Nephron (organoid): ENCODE results near the gene CDHR1.

ENCODE experiments used
- H3K27ac Mint-ChIP-seq, 3 experiments: 2 replicates each; pipeline ENCODE4 v1.8.0; 2020; ENCODE audit warnings: mixed read lengths in 3 of 3, mild to moderate bottlenecking in 2 of 3, moderate library complexity in 1 of 3
- H3K27me3 Mint-ChIP-seq: 2 replicates; pipeline ENCODE4 v1.8.0; 2021; ENCODE audit warnings: low read depth, mild to moderate bottlenecking, moderate library complexity, mixed read lengths
- H3K36me3 Mint-ChIP-seq: 2 replicates; pipeline ENCODE4 v1.8.0; 2020; ENCODE audit warnings: low read depth, mixed read lengths
- H3K4me1 Mint-ChIP-seq: 2 replicates; pipeline ENCODE4 v1.8.0; 2020; ENCODE audit warnings: mixed read lengths
- H3K4me3 Mint-ChIP-seq, 3 experiments: 2 replicates each; pipeline ENCODE4 v1.8.0; 2020; ENCODE audit warnings: mild to moderate bottlenecking in 3 of 3, mixed read lengths in 3 of 3, moderate library complexity in 2 of 3
- H3K9me3 Mint-ChIP-seq: 2 replicates; pipeline ENCODE4 v1.8.0; 2020; ENCODE audit warnings: mixed read lengths
- TF ChIP-seq, protein P1 (sequence below), 3 experiments: fragments of 200-600 bp; sonication (generic); IDR thresholded peaks; one replicate each; pipeline ENCODE4 v1.5.0; 2021; ENCODE audit warnings: antibody characterized with exemption in 3 of 3; ENCODE audit not compliant: unreplicated experiment in 3 of 3

Gene CDHR1

DNA sequence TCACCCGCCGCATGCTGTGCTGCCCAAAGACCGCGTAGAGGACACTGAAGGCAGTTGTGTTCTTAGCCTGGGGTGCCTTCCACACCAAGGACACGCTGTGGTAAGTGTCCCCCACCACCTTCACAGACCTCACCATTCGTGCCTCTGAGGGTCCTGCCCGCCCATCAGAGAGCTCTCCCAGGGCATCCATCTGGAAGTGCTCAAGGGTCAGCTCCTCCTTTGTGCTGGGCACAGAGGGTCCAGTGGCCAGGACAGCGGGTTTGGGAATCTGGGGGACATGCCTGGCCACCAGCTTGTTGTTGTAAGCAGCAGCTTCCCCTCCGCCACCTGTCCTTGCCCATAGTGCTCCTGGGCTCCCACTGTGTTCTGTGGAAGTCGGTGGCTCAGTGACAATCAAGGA is 38.0 kb downstream of the CDHR1 start:
- Mint-ChIP-seq H3K27ac (no peak overlapping the region), H3K4me3 (no peak overlapping the region), H3K36me3 (no peaks in the 10 kb centered on the region), H3K4me1 (no peaks in the 10 kb centered on the region), H3K27me3 (peaks cover 27% of the 10 kb centered on the region), H3K9me3 (no peaks in the 10 kb centered on the region)
- TF ChIP-seq, protein P1, sequence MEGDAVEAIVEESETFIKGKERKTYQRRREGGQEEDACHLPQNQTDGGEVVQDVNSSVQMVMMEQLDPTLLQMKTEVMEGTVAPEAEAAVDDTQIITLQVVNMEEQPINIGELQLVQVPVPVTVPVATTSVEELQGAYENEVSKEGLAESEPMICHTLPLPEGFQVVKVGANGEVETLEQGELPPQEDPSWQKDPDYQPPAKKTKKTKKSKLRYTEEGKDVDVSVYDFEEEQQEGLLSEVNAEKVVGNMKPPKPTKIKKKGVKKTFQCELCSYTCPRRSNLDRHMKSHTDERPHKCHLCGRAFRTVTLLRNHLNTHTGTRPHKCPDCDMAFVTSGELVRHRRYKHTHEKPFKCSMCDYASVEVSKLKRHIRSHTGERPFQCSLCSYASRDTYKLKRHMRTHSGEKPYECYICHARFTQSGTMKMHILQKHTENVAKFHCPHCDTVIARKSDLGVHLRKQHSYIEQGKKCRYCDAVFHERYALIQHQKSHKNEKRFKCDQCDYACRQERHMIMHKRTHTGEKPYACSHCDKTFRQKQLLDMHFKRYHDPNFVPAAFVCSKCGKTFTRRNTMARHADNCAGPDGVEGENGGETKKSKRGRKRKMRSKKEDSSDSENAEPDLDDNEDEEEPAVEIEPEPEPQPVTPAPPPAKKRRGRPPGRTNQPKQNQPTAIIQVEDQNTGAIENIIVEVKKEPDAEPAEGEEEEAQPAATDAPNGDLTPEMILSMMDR (IDR thresholded peaks at IDR 0.05; ENCODE audit: unreplicated experiment in 3 of 3), result no peak

DNA sequence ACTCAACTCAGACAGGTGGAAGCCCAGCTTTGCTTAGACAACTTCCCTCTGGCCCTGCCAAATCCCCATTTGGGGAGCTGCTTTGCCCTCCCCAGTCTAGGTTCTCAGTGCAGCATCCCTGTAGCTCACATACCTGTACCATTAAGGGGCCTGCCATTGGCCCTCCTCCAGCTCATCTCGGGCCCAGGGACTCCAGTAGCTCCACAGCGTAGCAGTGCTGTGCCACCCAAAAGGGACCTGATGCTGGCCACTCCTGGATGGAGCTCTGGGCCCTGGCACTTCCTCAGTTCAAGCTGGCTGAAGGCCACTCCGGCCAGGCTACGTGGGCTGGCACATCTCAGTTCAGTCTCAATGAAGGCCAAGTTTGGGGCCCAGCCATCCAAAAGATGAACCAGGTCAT is 39.6 kb downstream of the CDHR1 start:
- Mint-ChIP-seq H3K4me1 (no peaks in the 10 kb centered on the region), H3K27ac (no peak overlapping the region), H3K4me3 (no peak overlapping the region), H3K9me3 (no peaks in the 10 kb centered on the region), H3K36me3 (no peaks in the 10 kb centered on the region), H3K27me3 (peaks cover 23% of the 10 kb centered on the region)
- TF ChIP-seq, protein P1 (IDR thresholded peaks at IDR 0.05; ENCODE audit: unreplicated experiment in 3 of 3), result no peak

DNA sequence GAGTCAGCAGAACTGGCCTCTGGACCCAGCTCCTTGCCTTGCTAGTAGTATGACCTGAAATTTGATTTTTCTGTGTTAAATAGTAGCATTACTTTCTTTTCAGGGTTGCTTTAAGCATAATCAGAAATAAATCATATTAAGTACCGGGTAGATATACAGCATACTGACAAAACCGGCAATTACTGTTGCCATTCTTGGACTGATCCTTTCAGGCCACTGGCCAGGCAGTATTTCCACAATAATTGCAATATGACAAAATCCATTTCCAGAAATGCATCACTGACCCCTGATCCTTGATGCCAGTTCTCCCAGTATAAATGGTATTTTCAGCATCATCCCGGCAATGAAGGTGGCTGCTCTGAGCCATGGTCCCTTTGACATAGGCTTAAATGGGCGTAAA is 40.1 kb downstream of the CDHR1 start:
- TF ChIP-seq, protein P1 (IDR thresholded peaks at IDR 0.05; ENCODE audit: unreplicated experiment in 3 of 3), result no peak
- H3K36me3 Mint-ChIP-seq, result no peaks in the 10 kb centered on the region
- H3K4me1 Mint-ChIP-seq, result no peaks in the 10 kb centered on the region
- H3K27me3 Mint-ChIP-seq, result peaks cover 23% of the 10 kb centered on the region
- H3K9me3 Mint-ChIP-seq, result no peaks in the 10 kb centered on the region
- H3K27ac Mint-ChIP-seq, result no peak overlapping the region
- no peak overlapping the region for H3K4me3 Mint-ChIP-seq

DNA sequence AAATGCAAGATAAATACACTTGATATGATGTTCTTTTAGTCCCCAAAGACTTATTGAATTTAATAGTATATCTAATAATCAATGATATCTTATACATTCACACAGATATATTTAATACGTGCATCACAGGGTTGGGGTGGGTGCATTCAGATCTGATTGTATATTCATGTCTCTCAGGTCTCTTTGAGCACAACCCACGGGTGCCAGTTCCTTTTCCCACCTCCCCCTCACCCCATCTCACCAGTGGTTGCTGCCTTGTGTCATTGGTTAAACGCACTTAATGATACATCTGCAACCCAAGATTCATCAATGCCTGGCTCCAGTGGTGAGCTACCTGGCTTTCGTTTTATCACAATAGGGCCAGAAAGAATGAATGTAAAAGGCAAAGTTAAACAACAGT is 40.8 kb downstream of the CDHR1 start:
- H3K4me1 Mint-ChIP-seq, result no peaks in the 10 kb centered on the region
- H3K36me3 Mint-ChIP-seq, result no peaks in the 10 kb centered on the region
- TF ChIP-seq, protein P1 (IDR thresholded peaks at IDR 0.05; ENCODE audit: unreplicated experiment in 3 of 3), result no peak
- H3K27ac Mint-ChIP-seq, result no peak overlapping the region
- H3K27me3 Mint-ChIP-seq, result peaks cover 21% of the 10 kb centered on the region
- H3K4me3 Mint-ChIP-seq, result no peak overlapping the region
- H3K9me3 Mint-ChIP-seq, result no peaks in the 10 kb centered on the region

DNA sequence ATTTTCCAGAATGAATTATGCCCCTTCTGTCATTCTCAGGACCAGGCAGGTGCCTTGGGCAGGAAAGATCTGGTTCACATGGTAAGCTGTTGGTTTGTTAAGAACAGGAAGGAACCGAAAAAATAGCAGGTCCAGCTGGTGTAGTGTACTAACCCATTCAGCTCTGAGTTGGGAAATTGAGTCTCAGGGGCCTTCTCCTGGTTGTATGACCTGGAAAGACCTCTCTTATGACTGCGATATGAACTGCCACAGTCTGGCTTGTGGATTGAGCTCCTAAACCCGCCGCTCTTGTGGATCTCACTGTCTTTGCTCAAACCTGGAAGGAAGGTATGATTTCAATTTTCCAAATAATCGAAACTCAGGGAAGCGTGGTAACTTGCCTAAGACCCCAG is 42.5 kb downstream of the CDHR1 start:
- TF ChIP-seq, protein P1 (IDR thresholded peaks at IDR 0.05; ENCODE audit: unreplicated experiment in 3 of 3), result no peak
- Mint-ChIP-seq H3K4me1 (no peaks in the 10 kb centered on the region), H3K27me3 (peaks cover 18% of the 10 kb centered on the region)

DNA sequence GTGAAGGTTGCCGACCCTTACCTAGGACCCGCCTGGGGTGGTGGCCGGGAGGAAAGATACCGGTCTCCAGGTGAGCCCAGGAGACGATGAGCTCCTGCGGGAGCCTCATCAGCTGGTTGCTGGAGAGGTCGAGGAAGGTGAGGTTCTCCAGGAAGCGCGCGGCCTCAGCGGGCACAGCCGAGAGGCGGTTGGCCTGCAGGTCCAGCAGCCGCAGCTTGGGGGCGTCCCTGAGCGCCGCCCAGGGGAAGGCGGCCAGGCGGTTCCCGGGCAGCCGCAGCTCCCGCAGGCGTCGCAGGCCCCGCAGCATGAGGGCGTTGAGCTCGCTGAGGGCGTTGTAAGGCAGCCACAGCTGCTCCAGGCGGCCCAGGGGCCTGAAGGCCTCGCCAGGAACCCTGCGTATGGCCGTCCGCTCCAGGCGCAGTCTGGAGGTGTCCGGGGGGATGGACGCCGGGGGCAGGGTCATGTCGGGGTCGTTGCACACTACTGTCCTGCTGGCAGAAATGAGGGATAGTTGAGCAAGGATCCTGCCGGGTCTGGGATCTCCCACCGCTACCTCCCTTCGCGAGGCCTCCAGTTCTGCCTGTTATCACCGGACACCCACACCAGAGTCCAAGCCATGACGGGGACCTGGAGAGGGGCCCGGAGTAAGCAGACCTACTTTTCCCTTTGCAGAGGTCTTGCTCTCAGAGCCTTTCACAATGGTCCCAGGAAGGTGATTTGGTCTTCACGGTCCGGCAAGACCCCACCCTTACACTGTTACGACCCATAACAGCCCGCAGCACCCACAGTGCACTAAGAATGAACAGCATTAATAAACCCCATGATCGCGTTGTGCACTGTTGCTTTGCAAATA is 43.1 kb downstream of the CDHR1 start:
- Mint-ChIP-seq H3K27ac (no peak overlapping the region), H3K27me3 (peaks cover 18% of the 10 kb centered on the region), H3K4me3 (no peak overlapping the region), H3K4me1 (no peaks in the 10 kb centered on the region), H3K36me3 (no peaks in the 10 kb centered on the region), H3K9me3 (no peaks in the 10 kb centered on the region)
- TF ChIP-seq, protein P1 (IDR thresholded peaks at IDR 0.05; ENCODE audit: unreplicated experiment in 3 of 3), result no peak

More for the DNA sequence above, 42.5 kb downstream of the CDHR1 start:
- Mint-ChIP-seq H3K27ac (no peak overlapping the region), H3K9me3 (no peaks in the 10 kb centered on the region), H3K4me3 (no peak overlapping the region), H3K36me3 (no peaks in the 10 kb centered on the region)
